HUES64 (cell line): ENCODE results near the gene CA4.
"Not testable (repeated sequence)": the region's sequence is repeated elsewhere in the genome, so short reads cannot be mapped to it uniquely, and the experiment has no call there.

Experiments
- H3K27ac ChIP-seq: 2 replicates; pipeline ENCODE4 v1.7.0; 2013; ENCODE audit warnings: low read depth, low read length, inconsistent platforms
- H3K27me3 ChIP-seq: 2 replicates; pipeline ENCODE4 v1.6.1; 2013; ENCODE audit warnings: mild to moderate bottlenecking, low read length; ENCODE audit not compliant: insufficient read depth
- H3K36me3 ChIP-seq: 2 replicates; pipeline ENCODE4 v1.6.1; 2013; ENCODE audit warnings: mild to moderate bottlenecking, low read length; ENCODE audit not compliant: insufficient read depth
- H3K4me1 ChIP-seq: 2 replicates; pipeline ENCODE4 v1.6.1; 2013; ENCODE audit warnings: mild to moderate bottlenecking, low read length, moderate library complexity; ENCODE audit not compliant: insufficient read depth
- H3K4me3 ChIP-seq: 2 replicates; pipeline ENCODE4 v1.5.1; 2013; ENCODE audit warnings: mild to moderate bottlenecking, low read length, moderate library complexity
- H3K9ac ChIP-seq: 2 replicates; pipeline ENCODE4 v1.6.1; 2013; ENCODE audit warnings: mild to moderate bottlenecking, low read depth, low read length
- H3K9me3 ChIP-seq: 2 replicates; pipeline ENCODE4 v1.6.1; 2013; ENCODE audit warnings: low read depth, low read length; ENCODE audit not compliant: insufficient read depth
- WGBS: fragments of 150-250, 120-280 bp; methylation state at CpG from one replicate; pipeline ENCODE4 v1.1.7; 2013; ENCODE audit warnings: missing lambda C conversion rate; 5-methylcytosine and 5-hydroxymethylcytosine counted together

Gene CA4

DNA sequence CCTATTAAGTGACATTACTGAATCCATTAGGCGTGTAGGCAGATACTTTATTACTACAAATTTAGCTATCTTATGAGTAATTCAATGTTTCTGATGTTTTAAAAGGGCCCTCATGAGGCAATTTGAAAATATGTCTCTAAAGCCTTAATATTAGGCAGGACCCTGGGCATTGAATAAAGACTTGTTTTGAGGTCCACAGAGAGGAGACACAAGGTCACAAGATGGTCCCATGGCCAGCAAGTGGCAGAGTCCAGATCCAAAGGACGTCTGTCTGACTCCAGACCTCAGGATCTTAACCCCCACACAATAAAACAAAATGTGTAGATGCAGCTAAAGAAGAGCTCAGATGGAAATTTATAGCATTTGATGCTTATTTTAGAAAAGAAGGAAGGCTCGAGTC, 39.2 kb upstream of the CA4 start:
- WGBS, result 40% methylated on average over 1 of the region's 3 CpGs
- no peaks in the 10 kb centered on the region for H3K9me3 ChIP-seq
- H3K27ac ChIP-seq, result no peak overlapping the region

DNA sequence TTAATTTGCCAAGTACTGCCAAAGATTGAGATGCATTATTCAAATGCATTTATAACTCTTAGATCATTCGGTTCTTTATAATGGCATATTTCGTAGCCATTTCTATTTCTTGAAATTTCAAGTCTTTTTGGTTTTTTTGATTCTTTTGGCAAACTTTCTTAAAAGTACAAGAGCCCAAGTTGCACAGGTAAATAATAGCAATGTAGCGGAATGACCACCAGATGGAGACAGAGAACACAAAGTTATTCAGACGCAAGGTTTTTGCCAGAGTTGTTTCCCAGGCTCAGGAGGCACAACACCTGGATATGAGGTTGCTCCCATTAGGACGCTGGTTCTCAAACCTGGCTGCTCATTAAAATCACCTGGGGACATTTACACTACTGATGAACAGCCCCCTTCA, 38.1 kb upstream of the CA4 start:
- not testable (repeated sequence) for H3K9ac ChIP-seq, H3K36me3 ChIP-seq, H3K4me3 ChIP-seq, H3K27ac ChIP-seq, H3K27me3 ChIP-seq, H3K4me1 ChIP-seq, H3K9me3 ChIP-seq
- WGBS, result no CpG with 5 or more reads among the region's 5 CpGs

More for the DNA sequence above, 39.2 kb upstream of the CA4 start:
- Histone ChIP-seq H3K4me3 (no peak overlapping the region), H3K27me3 (no peaks in the 10 kb centered on the region), H3K4me1 (no peaks in the 10 kb centered on the region), H3K9ac (no peak overlapping the region), H3K36me3 (no peaks in the 10 kb centered on the region)

DNA sequence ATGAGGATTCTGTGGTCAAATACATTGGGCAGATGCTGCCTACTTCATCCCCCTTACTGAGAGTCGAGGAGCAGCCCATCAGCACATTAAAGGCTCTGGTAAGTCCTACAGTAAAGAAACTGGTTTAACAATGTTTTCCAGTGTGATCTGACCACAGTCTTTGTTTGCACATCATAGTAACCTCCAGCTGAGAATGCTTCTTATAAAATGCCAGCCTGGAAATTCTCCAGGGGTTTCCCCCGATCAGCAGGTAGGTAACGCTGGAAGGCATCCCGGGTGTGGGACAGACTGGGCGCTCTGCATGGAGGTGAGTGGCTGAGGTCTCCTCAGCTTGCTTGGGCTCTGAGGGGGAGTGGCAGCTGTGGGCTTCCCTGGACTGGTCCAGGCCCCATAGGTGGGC, 34.4 kb upstream of the CA4 start:
- not testable (repeated sequence) for H3K36me3 ChIP-seq, H3K9ac ChIP-seq, H3K9me3 ChIP-seq, H3K27ac ChIP-seq, H3K27me3 ChIP-seq, H3K4me3 ChIP-seq, H3K4me1 ChIP-seq
- no CpG with 5 or more reads among the region's 5 CpGs for WGBS

DNA sequence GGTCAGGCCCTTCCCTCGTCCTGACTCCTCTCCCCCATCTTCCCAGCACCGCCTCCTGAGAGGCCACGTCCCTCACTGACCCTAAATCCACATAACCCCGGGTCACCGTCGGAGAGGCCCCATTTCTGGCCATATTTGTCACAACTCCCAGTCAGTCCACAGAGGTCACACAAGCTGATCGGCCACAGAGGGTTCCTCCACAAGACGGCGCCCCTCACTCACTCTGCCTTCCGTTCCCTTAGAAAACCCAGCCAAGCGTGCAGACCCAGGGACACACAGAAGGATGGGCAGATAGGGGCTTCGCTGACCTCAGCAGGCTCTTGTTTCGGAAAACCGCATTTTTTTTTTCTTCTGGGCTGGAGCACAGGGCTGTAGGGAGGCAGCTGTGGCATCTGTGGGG, 33.6 kb upstream of the CA4 start:
- not testable (repeated sequence) for H3K9ac ChIP-seq, H3K36me3 ChIP-seq, H3K27ac ChIP-seq, H3K27me3 ChIP-seq, H3K4me1 ChIP-seq, H3K4me3 ChIP-seq, H3K9me3 ChIP-seq
- no CpG with 5 or more reads among the region's 14 CpGs for WGBS

DNA sequence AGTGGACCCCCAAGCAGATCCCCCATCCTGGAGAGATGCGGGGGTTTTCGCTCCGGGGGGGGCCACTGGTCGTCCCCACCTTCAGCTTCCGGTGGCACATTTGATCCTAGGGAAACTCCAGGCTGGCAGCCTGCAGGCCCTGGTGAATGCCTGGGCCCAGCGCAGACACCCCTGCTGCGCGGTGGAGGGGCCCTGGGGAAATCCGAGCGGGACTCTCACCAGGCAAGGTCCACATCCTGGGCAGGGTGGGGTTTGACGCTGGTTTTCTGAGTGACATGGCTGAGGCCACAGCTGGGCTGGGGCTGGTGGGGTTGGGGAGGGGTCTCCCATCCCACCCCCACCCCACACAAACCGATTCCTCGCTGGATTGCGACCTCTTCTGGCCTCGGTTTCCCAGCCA, 30.6 kb upstream of the CA4 start:
- H3K36me3 ChIP-seq, H3K4me3 ChIP-seq, H3K27me3 ChIP-seq, H3K4me1 ChIP-seq, H3K9ac ChIP-seq, H3K9me3 ChIP-seq, H3K27ac ChIP-seq: not testable (repeated sequence)
- WGBS, result no CpG with 5 or more reads among the region's 15 CpGs

DNA sequence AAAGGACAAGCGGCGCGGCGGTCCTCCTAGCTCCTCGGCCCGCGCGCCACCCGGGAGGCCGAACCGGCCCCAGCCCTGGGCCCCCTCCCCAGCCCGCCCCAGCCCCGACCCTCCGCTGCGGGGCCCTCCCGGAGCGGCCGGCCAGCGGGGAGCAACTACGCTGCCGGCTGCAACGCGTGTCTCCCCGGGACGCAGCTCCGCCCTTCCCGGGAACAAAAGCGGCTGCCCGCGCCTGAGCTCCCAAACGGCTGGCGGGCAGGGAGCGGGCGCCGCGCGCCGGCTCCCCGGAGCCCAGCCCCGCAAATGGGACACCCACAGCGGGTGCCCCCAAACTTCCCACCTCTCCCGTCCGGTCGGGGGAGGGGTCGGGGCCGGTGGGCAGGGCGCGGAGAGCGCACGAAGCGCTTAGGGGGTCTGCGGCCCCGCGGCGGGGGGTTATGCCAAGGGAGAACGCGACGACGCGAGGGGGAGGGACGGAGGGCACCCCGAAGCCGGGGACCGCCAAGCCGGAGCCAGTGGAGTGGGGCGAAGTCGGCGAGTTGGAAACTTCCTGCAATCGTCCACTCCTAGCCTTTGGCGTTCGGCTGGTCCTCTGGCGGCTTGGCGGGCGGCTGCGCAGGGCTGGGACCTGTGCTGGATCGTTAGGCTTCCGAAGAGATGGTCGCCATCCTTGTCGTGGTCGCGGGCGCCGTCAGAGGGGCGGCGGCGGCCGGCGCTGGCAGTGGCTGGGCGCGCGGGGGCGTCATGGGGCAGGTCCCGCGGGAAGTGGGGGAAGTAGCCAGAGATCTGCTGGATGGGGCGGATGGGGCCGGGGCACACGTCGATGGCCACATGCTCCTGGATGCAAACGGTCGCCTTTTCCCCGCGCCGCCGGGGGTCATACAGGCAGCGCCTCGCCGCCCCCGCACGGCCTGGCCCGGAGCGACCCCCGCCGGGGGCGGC, 29.7 kb upstream of the CA4 start:
- not testable (repeated sequence) for H3K4me1 ChIP-seq, H3K9me3 ChIP-seq, H3K4me3 ChIP-seq, H3K27me3 ChIP-seq, H3K9ac ChIP-seq, H3K27ac ChIP-seq, H3K36me3 ChIP-seq
- WGBS, result no CpG with 5 or more reads among the region's 114 CpGs

DNA sequence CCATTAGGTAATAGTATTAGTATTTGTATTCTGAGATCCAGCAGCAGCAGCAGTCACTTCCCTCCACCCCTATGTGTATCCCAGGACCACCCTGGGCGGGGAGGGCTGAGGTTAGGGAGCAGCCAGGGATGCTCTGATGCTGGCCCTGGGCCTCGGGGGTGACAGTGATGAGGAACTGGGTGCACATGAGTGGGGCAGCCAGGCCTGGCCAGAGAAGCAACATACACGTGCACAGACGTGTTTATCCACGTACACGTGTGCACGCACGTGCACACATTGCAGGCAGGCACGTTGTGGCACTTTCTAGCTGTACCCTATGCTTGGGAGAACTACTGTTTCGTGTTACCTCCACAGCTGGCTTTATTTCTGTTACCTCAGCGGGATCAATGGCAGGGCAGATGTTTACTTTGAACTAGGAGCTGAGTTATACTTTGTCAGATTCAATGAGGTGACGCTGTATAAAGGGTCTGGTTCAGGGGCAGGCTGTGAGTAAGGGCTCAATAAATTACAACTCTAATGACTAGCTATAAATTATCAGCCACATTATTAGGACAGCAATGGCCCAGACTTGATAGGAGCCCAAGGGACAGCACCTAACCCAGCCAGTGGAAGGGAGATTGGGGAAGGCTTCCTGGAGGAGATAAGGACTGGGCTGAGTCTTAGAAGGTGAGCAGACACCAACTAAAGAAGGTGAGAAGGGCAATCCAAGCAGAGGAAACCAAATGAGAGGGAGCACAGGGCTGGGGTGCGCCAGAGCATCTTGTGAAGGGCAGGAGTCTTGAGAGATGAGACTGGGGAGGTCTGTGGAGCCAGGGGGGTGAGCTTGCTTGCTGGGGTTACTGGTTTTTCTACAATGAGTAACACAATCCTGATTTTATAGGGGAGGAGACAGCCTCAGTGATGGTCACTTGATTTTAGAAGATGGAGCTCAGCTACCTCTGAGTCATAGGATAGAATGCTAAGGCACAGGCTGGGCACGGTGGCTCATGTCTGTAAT, 22.4 kb upstream of the CA4 start:
- WGBS, result 87% methylated on average over 14 of the region's 14 CpGs

DNA sequence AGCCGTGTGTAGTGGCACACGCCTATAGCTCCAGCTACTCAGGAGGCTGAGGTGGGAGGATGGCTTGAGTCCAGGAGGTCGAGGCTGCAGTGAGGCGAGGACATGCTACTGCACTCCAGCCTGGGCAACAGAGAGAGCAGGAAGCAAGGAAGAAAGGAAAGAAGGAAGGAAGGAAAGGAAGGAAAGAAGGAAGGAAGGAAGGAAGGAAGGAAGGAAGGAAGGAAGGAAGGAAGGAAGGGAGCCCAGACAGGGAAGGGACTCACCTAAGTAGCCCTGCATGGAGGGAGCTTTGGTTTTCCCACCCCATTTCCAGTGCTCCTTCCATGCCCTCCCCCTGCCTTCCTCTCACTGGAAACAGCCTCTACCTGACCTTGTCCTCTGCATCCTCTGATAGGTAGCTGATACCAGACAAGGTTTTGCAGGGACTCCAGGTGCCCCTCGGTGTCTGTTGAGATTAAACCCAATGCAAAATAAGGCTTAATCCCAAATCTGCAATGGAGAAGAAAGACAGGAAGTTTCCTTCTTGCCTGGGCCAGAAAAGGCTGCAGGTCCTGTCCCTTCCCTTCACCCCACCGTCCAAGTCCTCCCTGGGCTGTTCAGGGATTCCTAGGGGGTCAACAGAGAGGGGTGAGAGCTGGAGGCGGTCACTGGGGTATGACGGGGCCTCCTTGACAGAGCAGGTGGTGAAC, 21.5 kb upstream of the CA4 start:
- H3K9ac ChIP-seq, result no peak overlapping the region
- no peaks in the 10 kb centered on the region for H3K9me3 ChIP-seq
- H3K4me3 ChIP-seq, result no peak overlapping the region
- no peak overlapping the region for H3K27ac ChIP-seq
- no peaks in the 10 kb centered on the region; the same call in 1 of the 2 replicates for H3K27me3 ChIP-seq
- H3K4me1 ChIP-seq, result no peaks in the 10 kb centered on the region
- peaks cover 5% of the 10 kb centered on the region; the same call in 1 of the 2 replicates for H3K36me3 ChIP-seq
- 86% methylated on average over 8 of the region's 8 CpGs for WGBS

More for the DNA sequence above, 22.4 kb upstream of the CA4 start:
- H3K36me3 ChIP-seq, result peaks cover 4% of the 10 kb centered on the region; the same call in 1 of the 2 replicates
- H3K4me1 ChIP-seq, result no peaks in the 10 kb centered on the region
- no peak overlapping the region for H3K4me3 ChIP-seq
- no peaks in the 10 kb centered on the region for H3K9me3 ChIP-seq
- no peak overlapping the region for H3K27ac ChIP-seq
- H3K27me3 ChIP-seq, result no peaks in the 10 kb centered on the region; the same call in 1 of the 2 replicates
- no peak overlapping the region for H3K9ac ChIP-seq

DNA sequence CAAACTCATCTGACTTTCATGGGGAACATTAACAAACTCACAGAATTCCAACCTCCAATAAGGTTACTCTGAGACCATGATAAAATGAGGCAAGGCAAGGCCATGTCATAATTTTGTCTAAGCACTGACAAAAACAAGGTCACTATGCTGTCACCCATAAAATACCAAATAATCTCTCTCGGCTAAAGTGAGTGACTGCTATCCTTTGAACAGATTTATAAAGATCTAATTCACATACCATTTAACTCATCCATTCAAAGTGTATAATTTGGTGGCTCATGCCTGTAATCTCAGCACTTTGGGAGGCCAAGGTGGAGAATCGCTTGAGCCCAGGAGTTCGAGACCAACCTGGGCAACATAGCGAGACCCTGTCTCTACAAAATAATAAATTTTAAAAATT, 20.6 kb upstream of the CA4 start:
- H3K4me3 ChIP-seq, result no peak overlapping the region
- no peaks in the 10 kb centered on the region for H3K9me3 ChIP-seq

DNA sequence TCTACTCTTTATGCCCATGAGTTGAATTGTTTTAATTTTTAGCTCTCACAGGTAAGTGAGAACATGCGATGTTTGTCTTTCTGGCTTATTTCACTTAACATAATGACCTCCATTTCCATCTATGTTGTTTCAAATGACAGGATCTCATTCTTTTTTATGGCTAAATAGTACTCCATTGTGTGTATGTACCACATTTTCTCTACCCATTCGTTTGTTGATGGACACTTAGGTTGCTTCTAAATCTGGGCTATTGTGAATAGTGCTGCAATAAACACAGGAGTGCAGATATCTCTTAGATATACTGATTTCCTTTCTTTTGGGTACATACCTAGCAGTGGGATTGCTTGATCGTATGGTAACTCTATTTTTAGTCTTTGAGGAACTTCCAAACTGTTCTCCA, 19.3 kb upstream of the CA4 start:
- 100% methylated on average over 1 of the region's 3 CpGs for WGBS

More for the DNA sequence above, 20.6 kb upstream of the CA4 start:
- H3K36me3 ChIP-seq, result peaks cover 5% of the 10 kb centered on the region; the same call in 1 of the 2 replicates
- H3K27ac ChIP-seq, result no peak overlapping the region
- H3K27me3 ChIP-seq, result peaks cover 2% of the 10 kb centered on the region
- no peak overlapping the region for H3K9ac ChIP-seq
- H3K4me1 ChIP-seq, result no peaks in the 10 kb centered on the region
- 94% methylated on average over 4 of the region's 4 CpGs for WGBS

More for the DNA sequence above, 19.3 kb upstream of the CA4 start:
- H3K4me1 ChIP-seq, result no peaks in the 10 kb centered on the region; the same call in 1 of the 2 replicates
- no peaks in the 10 kb centered on the region for H3K9me3 ChIP-seq
- no peak overlapping the region for H3K27ac ChIP-seq
- H3K9ac ChIP-seq, result no peak overlapping the region
- no peak overlapping the region for H3K4me3 ChIP-seq
- H3K27me3 ChIP-seq, result peaks cover 14% of the 10 kb centered on the region
- H3K36me3 ChIP-seq, result peaks cover 5% of the 10 kb centered on the region; the same call in 1 of the 2 replicates
